ENCODE measurements around the gene NTSR1.

Gene NTSR1

GRCh38 chr20:62708591-62709536 lies at the start of gene NTSR1:
TSS of gene NTSR1 (plus strand) at chr20:62708836. CDS start at chr20:62709208, 372 bp downstream.
- peak; percentile 27 for DNase-seq (ENCODE audit: low read depth, low spot score)

- DNase-seq (ENCODE audit: low read depth, low spot score) = no peak
Observed at GRCh38 chr20:62659488-62660239, 49.0 kb upstream of the NTSR1 start.

- DNase-seq (ENCODE audit: low read depth, low spot score) = no peak
Observed at GRCh38 chr20:62660240-62660615, 48.4 kb upstream of the NTSR1 start.

DNA sequence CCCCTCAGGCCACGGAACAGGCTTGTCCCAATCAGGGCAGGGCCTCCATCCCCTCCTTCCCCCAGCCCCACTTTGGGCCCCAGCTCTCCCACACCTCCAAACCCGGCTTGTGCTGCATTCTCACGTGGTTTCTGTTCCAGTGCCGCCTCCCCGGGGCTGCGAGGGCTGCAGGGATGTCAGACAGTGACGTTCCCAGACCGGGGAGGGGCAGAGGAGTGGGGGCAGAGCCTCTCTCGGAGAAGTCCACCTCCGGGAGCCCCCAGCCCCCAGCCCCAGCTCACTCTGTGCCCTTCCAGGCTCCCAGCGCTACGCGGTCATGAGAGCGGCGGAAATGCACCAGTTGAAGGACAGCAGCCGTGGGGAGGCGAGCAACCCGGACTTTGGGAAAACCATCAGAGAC lies 47.9 kb upstream of the NTSR1 start:
- DNase-seq (ENCODE audit: low read depth, low spot score) = no peak

DNA sequence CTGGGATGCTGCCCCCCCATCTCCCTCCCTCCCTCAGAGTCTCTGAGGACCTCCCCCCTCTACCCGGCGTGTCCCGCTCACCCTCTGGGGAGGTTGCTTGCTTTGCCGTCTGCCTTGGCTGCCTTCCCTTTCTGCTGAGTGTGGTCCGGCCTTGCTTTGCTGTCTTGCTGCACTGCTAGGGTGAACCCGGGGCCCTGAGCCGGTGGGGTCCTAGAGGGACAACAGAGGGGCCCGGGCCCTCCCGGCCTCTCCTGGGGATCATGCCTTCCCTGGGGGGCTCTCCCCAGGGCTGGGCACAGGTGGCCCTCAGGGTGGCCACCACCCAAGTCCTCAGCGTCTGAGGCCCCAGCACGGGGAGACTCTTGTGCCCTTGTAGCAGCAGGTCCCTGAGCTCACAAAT lies 47.0 kb upstream of the NTSR1 start:
- no peak for DNase-seq (ENCODE audit: low read depth, low spot score)

- DNase-seq (ENCODE audit: low read depth, low spot score) = no peak
Observed at GRCh38 chr20:62662422-62662821, 46.2 kb upstream of the NTSR1 start.

- peak; percentile 51 for DNase-seq (ENCODE audit: low read depth, low spot score)
Observed at GRCh38 chr20:62663145-62664018, 45.3 kb upstream of the NTSR1 start.

DNA sequence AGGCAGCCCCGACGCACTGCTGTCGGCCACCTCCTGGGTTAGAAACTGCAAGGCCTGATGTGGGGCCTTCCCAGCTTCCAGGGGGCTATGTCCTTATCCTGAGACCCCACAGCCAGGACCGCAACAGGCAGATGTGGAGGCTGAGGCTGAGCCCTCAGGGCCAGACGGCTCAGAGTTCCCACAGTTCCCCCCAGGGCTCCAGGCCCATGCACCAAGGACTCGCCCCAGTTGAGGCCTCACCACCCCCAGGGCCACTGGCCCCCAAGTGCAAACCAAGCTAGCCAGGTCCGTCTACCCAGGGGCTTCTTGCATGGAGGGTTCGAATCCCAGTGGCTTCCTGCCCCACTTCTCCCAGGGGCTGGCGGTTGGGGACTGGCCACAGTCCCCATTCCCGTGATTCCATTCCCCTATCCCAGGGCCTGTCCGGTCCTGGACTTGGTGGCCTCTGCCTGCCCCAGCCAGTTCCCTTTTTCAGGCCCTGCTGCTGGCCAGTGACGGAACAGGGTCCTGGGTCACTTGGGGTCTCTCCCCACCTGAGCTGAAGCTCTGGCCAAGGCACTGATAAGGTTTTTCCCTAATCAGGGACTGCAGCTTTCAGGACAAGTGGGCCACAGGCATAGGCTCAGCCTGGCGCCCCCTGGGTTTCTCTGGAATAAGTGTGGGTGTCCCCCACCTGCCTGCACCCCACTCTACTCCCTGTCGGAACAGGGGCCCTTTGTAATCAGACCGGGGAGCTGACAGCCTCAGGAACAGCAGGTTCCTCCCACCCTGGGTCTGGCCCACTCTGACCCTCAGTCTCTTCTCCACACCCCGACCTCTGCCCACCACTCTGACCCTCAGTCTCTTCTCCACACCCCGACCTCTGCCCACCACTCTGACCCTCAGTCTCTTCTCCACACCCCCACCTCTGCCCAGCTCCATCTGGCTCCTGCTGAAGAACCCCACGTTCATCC lies 44.3 kb upstream of the NTSR1 start:
- DNase-seq (ENCODE audit: low read depth, low spot score) = no peak

DNA sequence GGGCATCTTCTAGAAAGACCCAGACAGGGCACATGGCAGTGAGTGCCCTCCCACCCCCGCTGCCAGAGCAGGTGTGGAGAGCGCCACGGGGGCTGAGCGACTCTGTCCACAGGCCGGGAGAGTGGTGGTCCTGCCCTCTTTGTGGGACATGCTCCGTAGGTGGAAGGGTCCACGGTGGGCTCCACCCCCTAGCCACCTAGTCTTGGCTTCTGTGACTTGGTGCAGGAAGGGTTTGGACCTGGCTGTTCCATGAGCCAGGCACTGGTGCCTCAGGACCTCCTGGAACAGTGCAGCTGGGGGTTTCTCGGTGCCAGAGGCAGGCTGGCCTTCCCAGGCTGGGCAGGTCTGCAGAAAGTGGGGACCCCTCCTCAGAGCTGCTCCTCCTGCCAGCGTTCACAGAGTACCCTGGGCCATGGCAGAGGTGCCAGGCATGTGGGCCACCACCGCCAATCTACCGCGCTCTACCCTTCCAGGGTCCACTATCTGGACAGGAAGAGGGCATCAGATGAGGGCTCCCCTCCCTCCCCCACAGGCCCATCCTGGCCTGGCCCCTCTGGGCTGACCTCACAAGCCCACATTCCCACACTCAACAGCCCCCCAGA lies 43.4 kb upstream of the NTSR1 start:
- DNase-seq (ENCODE audit: low read depth, low spot score) = no peak

DNA sequence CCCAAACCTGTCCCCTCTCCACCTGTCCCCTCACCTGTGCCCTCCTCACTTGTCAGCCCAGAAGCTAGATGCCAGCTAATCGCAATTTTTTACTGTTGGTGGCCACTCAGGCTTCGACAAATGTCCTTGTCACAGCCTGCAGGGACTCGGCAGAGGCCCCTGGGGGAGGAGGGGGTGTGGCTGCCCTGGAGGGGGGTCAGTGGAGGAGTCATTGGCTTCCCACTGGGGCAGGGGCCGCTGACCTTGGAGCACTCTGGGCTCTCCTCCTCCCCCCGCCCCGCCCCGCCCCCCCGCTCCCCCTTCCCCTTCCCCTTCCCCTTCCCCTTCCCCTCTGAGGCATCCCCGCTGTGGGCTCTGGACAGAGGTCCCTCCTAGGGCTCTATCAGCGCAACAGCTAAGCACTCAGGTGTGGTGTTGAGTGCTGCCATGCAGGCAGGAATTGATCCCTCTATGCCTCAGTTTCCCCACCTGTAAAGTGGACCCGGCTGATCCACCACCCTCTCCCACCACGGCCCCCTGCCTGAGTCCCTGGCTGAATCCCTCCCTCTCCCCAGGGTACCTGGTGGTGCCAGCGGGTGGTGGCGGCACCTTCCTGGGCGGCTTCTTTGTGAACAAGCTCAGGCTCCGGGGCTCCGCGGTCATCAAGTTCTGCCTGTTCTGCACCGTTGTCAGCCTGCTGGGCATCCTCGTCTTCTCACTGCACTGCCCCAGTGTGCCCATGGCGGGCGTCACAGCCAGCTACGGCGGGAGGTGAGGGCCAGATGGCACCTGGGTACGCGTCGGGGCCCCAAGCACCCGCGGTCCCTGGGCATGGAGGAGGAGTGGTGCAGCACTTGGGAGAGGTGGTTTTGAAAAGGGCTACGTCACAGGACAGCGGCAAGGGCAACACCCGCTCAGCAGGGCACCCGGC lies 42.6 kb upstream of the NTSR1 start:
- DNase-seq (ENCODE audit: low read depth, low spot score) = no peak

GRCh38 chr20:62666736-62667529 lies 41.7 kb upstream of the NTSR1 start:
- no peak for DNase-seq (ENCODE audit: low read depth, low spot score)

- no peak for DNase-seq (ENCODE audit: low read depth, low spot score)
Observed at GRCh38 chr20:62667530-62668440, 40.9 kb upstream of the NTSR1 start.

DNA sequence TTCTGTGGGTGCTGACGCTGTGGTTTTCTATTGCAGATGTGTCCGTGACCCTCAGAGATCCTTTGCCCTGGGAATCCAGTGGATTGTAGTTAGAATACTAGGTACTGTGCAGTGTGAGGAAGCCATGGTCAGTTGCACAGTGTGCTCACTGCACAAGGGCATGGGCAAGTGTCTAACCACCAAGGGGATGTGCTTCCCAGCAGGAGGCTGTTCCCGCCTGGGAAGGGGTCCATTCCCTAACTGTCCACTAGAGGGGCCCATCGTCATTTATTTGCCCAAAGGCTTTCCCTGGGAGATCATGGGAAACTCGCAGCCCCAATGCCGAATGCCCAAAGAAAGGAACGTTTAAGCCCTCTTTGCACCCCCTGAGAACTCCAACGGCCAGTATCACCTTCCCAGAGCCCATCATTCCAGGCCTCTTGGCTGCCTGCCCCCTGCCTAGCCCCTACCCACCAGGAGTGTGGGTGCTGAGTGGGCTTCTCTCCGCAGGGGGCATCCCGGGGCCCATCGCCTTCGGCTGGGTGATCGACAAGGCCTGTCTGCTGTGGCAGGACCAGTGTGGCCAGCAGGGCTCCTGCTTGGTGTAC lies 40.1 kb upstream of the NTSR1 start:
- peak; percentile 86 for DNase-seq (ENCODE audit: low read depth, low spot score)

GRCh38 chr20:62669249-62669648 lies 39.4 kb upstream of the NTSR1 start:
- no peak for DNase-seq (ENCODE audit: low read depth, low spot score)

GRCh38 chr20:62670156-62670555 lies 38.5 kb upstream of the NTSR1 start:
- no peak for DNase-seq (ENCODE audit: low read depth, low spot score)

GRCh38 chr20:62670998-62671397 lies 37.6 kb upstream of the NTSR1 start:
- no peak for DNase-seq (ENCODE audit: low read depth, low spot score)

DNA sequence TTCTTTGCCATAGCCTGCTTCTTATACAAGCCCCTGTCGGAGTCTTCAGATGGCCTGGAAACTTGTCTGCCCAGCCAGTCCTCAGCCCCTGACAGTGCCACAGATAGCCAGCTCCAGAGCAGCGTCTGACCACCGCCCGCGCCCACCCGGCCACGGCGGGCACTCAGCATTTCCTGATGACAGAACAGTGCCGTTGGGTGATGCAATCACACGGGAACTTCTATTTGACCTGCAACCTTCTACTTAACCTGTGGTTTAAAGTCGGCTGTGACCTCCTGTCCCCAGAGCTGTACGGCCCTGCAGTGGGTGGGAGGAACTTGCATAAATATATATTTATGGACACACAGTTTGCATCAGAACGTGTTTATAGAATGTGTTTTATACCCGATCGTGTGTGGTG lies 36.9 kb upstream of the NTSR1 start:
- DNase-seq (ENCODE audit: low read depth, low spot score) = no peak

Data from ELF-1 (cell line).